Measurements from ENCODE around the gene NTM.
"Not testable (repeated sequence)": the region's sequence is repeated elsewhere in the genome, so short reads cannot be mapped to it uniquely, and the experiment has no call there.

NTM gene

GRCh38 chr11:132300283-132300682, 929.9 kb downstream of the NTM start:
- Mint-ChIP-seq H3K9me3 (no peaks in the 10 kb centered on the region), H3K4me1 (ENCODE audit: low read depth) (no peaks in the 10 kb centered on the region), H3K27ac (no peak overlapping the region), H3K4me3 (no peak overlapping the region), H3K36me3 (ENCODE audit: low read depth) (no peaks in the 10 kb centered on the region), H3K27me3 (no peaks in the 10 kb centered on the region)
- intact Hi-C loops (cut with micrococcal nuclease), result no loop called here

- Mint-ChIP-seq H3K4me3 (no peak overlapping the region), H3K9me3 (no peaks in the 10 kb centered on the region), H3K27me3 (no peaks in the 10 kb centered on the region), H3K4me1 (ENCODE audit: low read depth) (no peaks in the 10 kb centered on the region), H3K36me3 (ENCODE audit: low read depth) (no peaks in the 10 kb centered on the region), H3K27ac (no peak overlapping the region)
- intact Hi-C loops (cut with micrococcal nuclease), result no loop called here
These were observed 931.0 kb downstream of the NTM start for GRCh38 chr11:132301465-132301864.

- no peaks in the 10 kb centered on the region for H3K27me3 Mint-ChIP-seq
- no peak overlapping the region for H3K27ac Mint-ChIP-seq
- H3K9me3 Mint-ChIP-seq, result no peaks in the 10 kb centered on the region
- intact Hi-C loops (cut with micrococcal nuclease), result no loop called here
- H3K4me3 Mint-ChIP-seq, result no peak overlapping the region
- no peaks in the 10 kb centered on the region for H3K4me1 Mint-ChIP-seq (ENCODE audit: low read depth)
- H3K36me3 Mint-ChIP-seq (ENCODE audit: low read depth), result no peaks in the 10 kb centered on the region
These were observed 931.5 kb downstream of the NTM start for GRCh38 chr11:132301900-132302299.

- Mint-ChIP-seq H3K27ac (no peak overlapping the region), H3K27me3 (no peaks in the 10 kb centered on the region), H3K4me3 (no peak overlapping the region), H3K4me1 (ENCODE audit: low read depth) (no peaks in the 10 kb centered on the region), H3K9me3 (no peaks in the 10 kb centered on the region), H3K36me3 (ENCODE audit: low read depth) (no peaks in the 10 kb centered on the region)
- intact Hi-C loops (cut with micrococcal nuclease), result no loop called here
These were observed 937.0 kb downstream of the NTM start for GRCh38 chr11:132307309-132308020.

GRCh38 chr11:132310390-132311375, 940.3 kb downstream of the NTM start:
- H3K4me3 Mint-ChIP-seq, result no peak overlapping the region
- H3K27ac Mint-ChIP-seq, result no peak overlapping the region
- no peaks in the 10 kb centered on the region for H3K9me3 Mint-ChIP-seq
- no peaks in the 10 kb centered on the region for H3K27me3 Mint-ChIP-seq
- H3K4me1 Mint-ChIP-seq (ENCODE audit: low read depth), result no peaks in the 10 kb centered on the region
- no peaks in the 10 kb centered on the region for H3K36me3 Mint-ChIP-seq (ENCODE audit: low read depth)
- intact Hi-C loops (cut with micrococcal nuclease), result no loop called here

GRCh38 chr11:132311703-132312102, 941.3 kb downstream of the NTM start:
- Mint-ChIP-seq H3K9me3 (no peaks in the 10 kb centered on the region), H3K4me3 (no peak overlapping the region), H3K27me3 (no peaks in the 10 kb centered on the region), H3K36me3 (ENCODE audit: low read depth) (no peaks in the 10 kb centered on the region), H3K27ac (no peak overlapping the region), H3K4me1 (ENCODE audit: low read depth) (no peaks in the 10 kb centered on the region)
- intact Hi-C loops (cut with micrococcal nuclease), result no loop called here

GRCh38 chr11:132312161-132312560, 941.7 kb downstream of the NTM start:
- no peaks in the 10 kb centered on the region for H3K4me1 Mint-ChIP-seq (ENCODE audit: low read depth)
- no peaks in the 10 kb centered on the region for H3K36me3 Mint-ChIP-seq (ENCODE audit: low read depth)
- no peaks in the 10 kb centered on the region for H3K9me3 Mint-ChIP-seq
- H3K27ac Mint-ChIP-seq, result no peak overlapping the region
- no peak overlapping the region for H3K4me3 Mint-ChIP-seq
- H3K27me3 Mint-ChIP-seq, result no peaks in the 10 kb centered on the region
- intact Hi-C loops (cut with micrococcal nuclease), result no loop called here

- no peak overlapping the region for H3K27ac Mint-ChIP-seq
- no peaks in the 10 kb centered on the region for H3K4me1 Mint-ChIP-seq (ENCODE audit: low read depth)
- no peaks in the 10 kb centered on the region for H3K36me3 Mint-ChIP-seq (ENCODE audit: low read depth)
- H3K9me3 Mint-ChIP-seq, result peaks cover under 1% of the 10 kb centered on the region
- intact Hi-C loops (cut with micrococcal nuclease), result no loop called here
- H3K4me3 Mint-ChIP-seq, result no peak overlapping the region
- H3K27me3 Mint-ChIP-seq, result no peaks in the 10 kb centered on the region
These were observed 942.3 kb downstream of the NTM start for GRCh38 chr11:132312701-132313111.

GRCh38 chr11:132314911-132315455, 944.6 kb downstream of the NTM start:
- Mint-ChIP-seq H3K9me3 (peaks cover 22% of the 10 kb centered on the region), H3K36me3 (ENCODE audit: low read depth) (no peaks in the 10 kb centered on the region), H3K27me3 (no peaks in the 10 kb centered on the region), H3K27ac (no peak overlapping the region), H3K4me3 (no peak overlapping the region), H3K4me1 (ENCODE audit: low read depth) (no peaks in the 10 kb centered on the region)
- intact Hi-C loops (cut with micrococcal nuclease), result no loop called here

- H3K36me3 Mint-ChIP-seq (ENCODE audit: low read depth), result no peaks in the 10 kb centered on the region
- H3K27ac Mint-ChIP-seq, result no peak overlapping the region
- no peak overlapping the region for H3K4me3 Mint-ChIP-seq
- no peaks in the 10 kb centered on the region for H3K27me3 Mint-ChIP-seq
- intact Hi-C loops (cut with micrococcal nuclease), result no loop called here
- H3K4me1 Mint-ChIP-seq (ENCODE audit: low read depth), result no peaks in the 10 kb centered on the region
- peaks cover 22% of the 10 kb centered on the region for H3K9me3 Mint-ChIP-seq
These were observed 945.3 kb downstream of the NTM start for GRCh38 chr11:132315696-132316095.

GRCh38 chr11:132318421-132319157, 948.2 kb downstream of the NTM start:
- no peak overlapping the region for H3K27ac Mint-ChIP-seq
- H3K4me1 Mint-ChIP-seq (ENCODE audit: low read depth), result no peaks in the 10 kb centered on the region
- peaks cover 22% of the 10 kb centered on the region for H3K9me3 Mint-ChIP-seq
- H3K27me3 Mint-ChIP-seq, result no peaks in the 10 kb centered on the region
- no peak overlapping the region for H3K4me3 Mint-ChIP-seq
- intact Hi-C loops (cut with micrococcal nuclease), result no loop called here
- H3K36me3 Mint-ChIP-seq (ENCODE audit: low read depth), result no peaks in the 10 kb centered on the region

- H3K9me3 Mint-ChIP-seq, result peaks cover 22% of the 10 kb centered on the region
- intact Hi-C loops (cut with micrococcal nuclease); H3K4me3 Mint-ChIP-seq; H3K27me3 Mint-ChIP-seq; H3K36me3 Mint-ChIP-seq (ENCODE audit: low read depth); H3K4me1 Mint-ChIP-seq (ENCODE audit: low read depth); H3K27ac Mint-ChIP-seq: not testable (repeated sequence)
These were observed 949.0 kb downstream of the NTM start for GRCh38 chr11:132319419-132319818.

GRCh38 chr11:132330515-132330914, 960.1 kb downstream of the NTM start:
- Mint-ChIP-seq H3K27ac (no peak overlapping the region), H3K4me3 (no peak overlapping the region), H3K36me3 (ENCODE audit: low read depth) (no peaks in the 10 kb centered on the region), H3K4me1 (ENCODE audit: low read depth) (no peaks in the 10 kb centered on the region), H3K9me3 (no peaks in the 10 kb centered on the region), H3K27me3 (no peaks in the 10 kb centered on the region)
- intact Hi-C loops (cut with micrococcal nuclease), result no loop called here

- Mint-ChIP-seq H3K4me3 (no peak overlapping the region), H3K36me3 (ENCODE audit: low read depth) (no peaks in the 10 kb centered on the region), H3K27me3 (no peaks in the 10 kb centered on the region), H3K4me1 (ENCODE audit: low read depth) (no peaks in the 10 kb centered on the region), H3K27ac (no peak overlapping the region), H3K9me3 (no peaks in the 10 kb centered on the region)
- intact Hi-C loops (cut with micrococcal nuclease), result no loop called here
These were observed 962.1 kb downstream of the NTM start for GRCh38 chr11:132332521-132332920.
